GM21786 (cell line): ENCODE measurements around the gene TMEM18.

Source experiments
- ATAC-seq: cut with Tn5 transposase; IDR thresholded peaks from one replicate; pipeline ENCODE4 v1.9.1; 2021; ENCODE audit not compliant: unreplicated experiment

Gene TMEM18

DNA sequence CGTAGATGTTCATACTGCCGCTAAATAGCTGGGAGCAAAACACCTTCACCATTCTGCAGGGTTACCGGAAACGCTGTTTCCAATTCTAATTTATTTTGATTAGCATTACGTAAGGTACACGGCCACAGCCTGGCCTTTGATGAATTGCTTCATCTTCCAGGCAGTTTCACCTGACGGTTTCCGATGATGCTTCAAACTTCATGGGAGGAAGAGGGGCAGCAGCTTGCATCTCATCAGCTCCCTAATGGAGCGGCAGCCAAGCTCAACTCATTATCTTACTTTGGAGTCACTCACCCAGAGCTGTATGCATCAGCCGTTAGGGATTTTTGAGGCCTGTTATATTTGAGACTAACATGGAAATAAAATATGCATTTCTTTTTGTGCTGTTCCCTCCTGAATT, 54.8 kb downstream of the TMEM18 start:
- no peak for ATAC-seq

DNA sequence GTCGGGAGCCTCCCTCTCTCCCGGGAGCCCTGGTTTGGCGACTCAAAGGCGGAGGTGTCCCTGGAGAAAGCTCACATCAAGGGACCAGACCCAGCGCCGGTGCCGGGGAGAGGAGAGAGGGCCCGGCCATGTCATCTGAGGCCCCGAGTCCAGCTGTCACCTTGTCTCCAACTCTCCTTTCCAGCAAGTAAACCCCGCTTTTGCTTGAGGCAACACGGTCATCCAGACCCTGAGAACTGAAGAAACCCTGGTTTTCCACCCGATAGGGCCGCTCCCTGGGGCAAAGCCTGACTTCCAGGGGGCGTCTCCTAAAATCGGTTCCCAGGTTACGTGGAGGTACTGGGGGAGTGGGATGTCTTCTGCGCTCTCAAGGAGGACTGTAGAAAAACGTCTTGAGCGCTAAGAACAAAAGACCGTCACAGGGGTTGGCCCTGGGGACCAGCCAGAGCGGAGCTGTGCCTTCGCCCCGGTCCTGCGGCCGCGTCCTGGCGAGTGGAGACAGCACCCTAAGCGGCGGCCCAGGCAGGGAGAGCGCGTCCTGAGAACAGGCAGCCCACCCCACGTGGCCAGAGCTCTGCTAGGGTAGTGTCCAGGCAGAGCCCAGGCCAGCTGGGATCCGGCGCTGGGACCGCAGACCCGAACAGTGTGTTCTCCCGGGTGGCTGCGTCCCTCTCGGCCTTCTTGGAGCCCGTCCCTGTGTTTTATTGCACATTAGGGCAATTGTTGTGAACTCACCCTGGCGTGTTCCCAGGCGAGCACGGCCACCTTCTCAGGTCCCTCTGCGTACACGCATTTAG, 55.7 kb downstream of the TMEM18 start:
- ATAC-seq = no peak

DNA sequence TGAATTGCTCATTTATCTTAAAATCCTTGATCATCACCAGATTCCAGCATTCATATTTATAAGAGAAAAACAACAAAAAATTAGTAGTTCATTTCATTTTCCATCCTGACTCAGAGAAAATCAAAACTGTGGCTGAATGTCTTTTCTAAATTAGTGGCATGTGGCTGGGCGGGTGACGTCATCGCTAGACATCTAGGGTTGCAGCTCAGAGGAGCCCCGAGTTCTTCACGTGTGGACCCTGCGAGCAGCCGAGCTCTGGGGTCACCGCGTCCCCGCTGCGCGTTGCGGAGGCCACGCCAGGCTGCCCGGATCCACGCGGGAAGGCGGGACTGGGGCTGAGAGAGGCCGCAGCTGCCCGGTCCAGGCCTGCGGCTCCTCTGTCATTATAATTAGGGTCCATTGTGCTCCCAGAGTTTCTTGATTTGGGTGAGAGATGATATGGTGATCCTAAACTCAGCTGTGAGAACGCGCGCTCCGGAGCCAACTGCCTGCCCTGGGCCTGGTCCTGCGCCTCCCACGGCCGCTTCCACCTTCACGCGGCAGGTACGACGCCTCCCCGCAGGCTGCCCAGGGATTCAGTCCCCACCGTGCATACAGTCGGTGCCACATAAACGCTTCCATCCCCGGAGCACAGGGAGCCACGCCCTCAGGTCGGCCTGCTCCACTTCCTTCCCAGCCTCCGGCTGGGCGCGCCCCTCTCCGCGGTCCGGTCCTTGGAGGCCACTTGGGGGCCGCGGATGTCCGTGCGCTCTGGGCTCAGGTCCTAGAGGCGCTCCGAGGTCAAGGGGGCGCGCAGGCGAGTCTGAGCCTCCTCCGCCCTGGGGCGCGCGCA, 56.5 kb downstream of the TMEM18 start:
- no peak for ATAC-seq

DNA sequence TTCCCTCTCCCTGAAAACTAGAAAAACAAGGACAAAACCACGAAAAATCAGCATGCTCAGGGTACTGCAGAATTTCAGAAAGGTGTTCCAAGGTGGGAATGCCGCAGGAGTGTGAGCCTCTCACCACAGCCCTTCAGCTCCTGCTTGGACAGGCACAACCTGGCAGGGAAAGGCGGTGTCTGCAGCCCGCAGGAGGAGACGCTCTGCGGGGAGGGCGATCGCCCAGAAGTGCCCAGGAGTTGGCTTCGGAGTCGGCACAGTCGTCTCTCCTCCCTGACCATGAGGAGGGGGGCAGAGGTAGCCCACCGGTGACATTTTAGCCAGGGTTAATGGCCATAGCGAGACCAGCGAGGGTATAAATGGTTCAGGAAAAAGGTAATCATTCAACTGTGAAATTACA, 57.2 kb downstream of the TMEM18 start:
- ATAC-seq = no peak

DNA sequence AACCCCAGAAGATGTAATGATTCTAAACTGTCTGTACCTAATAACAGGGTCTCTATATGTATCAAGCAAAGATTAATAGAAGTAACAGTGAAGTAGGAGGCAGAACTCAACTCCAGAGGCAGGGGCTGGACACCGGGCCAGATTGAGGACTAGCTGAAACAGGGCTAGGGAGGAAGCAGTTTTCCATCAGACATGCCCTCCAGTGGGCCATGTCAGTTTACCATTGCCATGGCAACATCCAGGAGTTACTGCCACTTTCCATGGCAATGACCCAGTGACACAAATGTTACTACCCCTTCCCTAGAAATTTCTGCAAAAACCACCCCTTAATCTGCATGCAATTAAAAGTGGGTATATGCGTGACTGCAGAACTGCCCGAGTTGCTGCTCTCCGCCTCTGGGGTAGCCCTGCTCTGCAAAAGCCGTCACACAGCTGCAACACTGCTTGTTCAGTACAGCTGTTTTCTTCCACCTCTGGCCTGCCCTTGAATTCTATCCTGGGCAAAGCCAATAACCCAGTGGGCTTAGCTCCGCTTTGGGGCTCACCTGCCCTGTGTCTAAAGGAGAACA, 58.7 kb downstream of the TMEM18 start:
- ATAC-seq = no peak

DNA sequence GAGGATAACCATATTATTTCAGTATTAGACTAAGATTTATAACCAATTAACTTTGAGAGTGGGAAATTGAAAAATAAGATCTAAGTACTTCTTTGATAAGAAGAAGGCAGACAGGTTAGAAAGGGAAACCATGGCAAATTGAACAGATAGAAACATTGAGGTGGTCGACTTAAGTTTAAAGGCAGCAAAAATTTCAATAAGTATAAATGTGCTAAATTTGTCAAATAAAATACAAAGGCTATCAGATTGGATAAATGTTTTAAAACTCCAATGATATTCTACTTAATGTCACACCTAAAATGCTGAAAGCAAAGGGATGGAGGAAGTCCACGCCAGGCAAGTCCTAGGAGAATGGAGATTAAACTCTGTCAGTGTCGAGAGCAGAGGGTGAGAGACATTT, 59.2 kb downstream of the TMEM18 start:
- no peak for ATAC-seq
